NOMO-1 treated with DMSO at 0.1 percent for 48 hours (cell line): ENCODE results near the gene MYOM1.

Experiments
- DNase-seq: peaks from one replicate; lab custom pipeline; 2025; ENCODE audit not compliant: unreplicated experiment; lab: John Stamatoyannopoulos, UW

MYOM1 gene

GRCh38 chr18:3153107-3153704, 66.6 kb downstream of the MYOM1 start:
- no peak for DNase-seq

- DNase-seq, result no peak
Measured at GRCh38 chr18:3152294-3152693, 67.5 kb downstream of the MYOM1 start.

GRCh38 chr18:3151399-3152264, 68.1 kb downstream of the MYOM1 start:
- DNase-seq, result peak; percentile 59

GRCh38 chr18:3150688-3151087, 69.1 kb downstream of the MYOM1 start:
- no peak for DNase-seq

- DNase-seq, result no peak
Measured at GRCh38 chr18:3150274-3150673, 69.5 kb downstream of the MYOM1 start.

- DNase-seq, result no peak
Measured at GRCh38 chr18:3148930-3149535, 70.7 kb downstream of the MYOM1 start.

- no peak for DNase-seq
Measured at GRCh38 chr18:3147935-3148554, 71.7 kb downstream of the MYOM1 start.

- DNase-seq, result no peak
Measured at GRCh38 chr18:3140986-3141639, 78.7 kb downstream of the MYOM1 start.

- no peak for DNase-seq
Measured at GRCh38 chr18:3140342-3140741, 79.4 kb downstream of the MYOM1 start.

- DNase-seq, result no peak
Measured at GRCh38 chr18:3139406-3139805, 80.4 kb downstream of the MYOM1 start.

GRCh38 chr18:3138274-3138975, 81.3 kb downstream of the MYOM1 start:
- no peak for DNase-seq

GRCh38 chr18:3135536-3135935, 84.2 kb downstream of the MYOM1 start:
- DNase-seq, result no peak

GRCh38 chr18:3132700-3133099, 87.1 kb downstream of the MYOM1 start:
- DNase-seq, result no peak

- DNase-seq, result no peak
Measured at GRCh38 chr18:3130344-3130743, 89.4 kb downstream of the MYOM1 start.

- DNase-seq, result peak; percentile 83
Measured at GRCh38 chr18:3129053-3129864, 90.5 kb downstream of the MYOM1 start.

GRCh38 chr18:3126457-3127097, 93.2 kb downstream of the MYOM1 start:
- no peak for DNase-seq

- DNase-seq, result no peak
Measured at GRCh38 chr18:3124822-3125221, 94.9 kb downstream of the MYOM1 start.

- no peak for DNase-seq
Measured at GRCh38 chr18:3122851-3123250, 96.9 kb downstream of the MYOM1 start.

GRCh38 chr18:3121259-3121658, 98.5 kb downstream of the MYOM1 start:
- DNase-seq, result no peak
